Endothelial cell of umbilical vein (primary cell): Measurements from ENCODE around the gene MARK1. TPM values are rescaled to one million over a fixed set of nuclear protein-coding genes. Genes with fewer than 3 reads are reported as not detected.

Experiments
- BruUV-seq: library from RNA; stranded (reverse); fragments of 400-500 nt; replicated peaks from 2 replicates; lab custom pipeline; 2021; lab: Mats Ljungman, UMichigan
- CTCF ChIA-PET: fragments of 300-600, 350-600 bp; sonication (Branson Sonifier 250); formaldehyde crosslinking; loops from one replicate; lab custom pipeline; 2021; ENCODE audit warnings: antibody characterized with exemption, inconsistent platforms; lab: Charles Lee
- POLR2A ChIA-PET: fragments of 300-600, 350-600 bp; sonication (Branson Sonifier 250); formaldehyde crosslinking; loops from one replicate; lab custom pipeline; 2021; ENCODE audit warnings: antibody characterized with exemption, inconsistent platforms; lab: Charles Lee
- DNase-seq: peaks from one replicate; pipeline ENCODE4 v3.0.0-alpha.2; 2011; ENCODE audit warnings: low read depth, low spot score
- FAIRE-seq: peaks from 2 replicates; lab custom pipeline; 2011; peaks lifted over from hg19 to GRCh38; lab: Jason Lieb, UNC
- H2AFZ ChIP-seq: 2 replicates; pipeline ENCODE4 v1.6.0; 2012; ENCODE audit warnings: low read depth, low read length, control low read depth, inconsistent platforms
- H3K27ac ChIP-seq: 2 replicates; pipeline ENCODE4 v1.5.1; 2011; ENCODE audit warnings: low read depth, mild to moderate bottlenecking, control low read depth, low read length, moderate library complexity; ENCODE audit not compliant: insufficient read depth
- H3K27me3 ChIP-seq, 2 experiments: 2 replicates each; pipeline versions ENCODE4 v1.6.0 to v1.6.1; 2011; ENCODE audit warnings: low read length in 2 of 2, mixed read lengths in 1 of 2; ENCODE audit not compliant: control insufficient read depth in 2 of 2, insufficient read depth in 2 of 2
- H3K36me3 ChIP-seq, 2 experiments: 2 replicates in 1 of 2; 3 replicates in 1 of 2; pipeline ENCODE4 v1.5.1; 2011; ENCODE audit warnings: low read length in 2 of 2, mild to moderate bottlenecking in 1 of 2, moderate library complexity in 1 of 2; ENCODE audit not compliant: control insufficient read depth in 2 of 2, insufficient read depth in 2 of 2; ENCODE audit errors: extremely low read depth in 1 of 2
- H3K4me1 ChIP-seq: 3 replicates; pipeline ENCODE4 v1.5.1; 2011; ENCODE audit warnings: mild to moderate bottlenecking, low read length; ENCODE audit not compliant: control insufficient read depth, insufficient read depth; ENCODE audit errors: extremely low read depth
- H3K4me2 ChIP-seq: 2 replicates; pipeline ENCODE4 v1.6.1; 2011; ENCODE audit warnings: low read length, control low read depth, mixed read lengths; ENCODE audit not compliant: insufficient read depth
- H3K4me3 ChIP-seq, 3 experiments: fragments of 200-600 bp in 1 of 3; sonication (generic), shearing (Covaris generic) in 1 of 3; replicated peaks in 1 of 3; 2 replicates each; pipeline ENCODE4 v1.5.1; 2011 to 2016; ENCODE audit warnings: control low read depth in 3 of 3, low read length in 3 of 3, mild to moderate bottlenecking in 2 of 3, inconsistent platforms in 1 of 3, low read depth in 1 of 3, moderate library complexity in 1 of 3; ENCODE audit not compliant: insufficient read depth in 1 of 3
- H3K79me2 ChIP-seq: 2 replicates; pipeline ENCODE4 v1.6.0; 2012; ENCODE audit warnings: low read length, inconsistent platforms; ENCODE audit not compliant: control insufficient read depth, insufficient read depth
- H3K9ac ChIP-seq: replicated peaks from 2 replicates; pipeline ENCODE3; 2011; ENCODE audit warnings: low read length, control low read depth; ENCODE audit not compliant: insufficient read depth; ENCODE audit errors: extremely low read depth
- H3K9me1 ChIP-seq: replicated peaks from 3 replicates; pipeline ENCODE4 v1.6.0; 2011; ENCODE audit warnings: mild to moderate bottlenecking, low read length; ENCODE audit not compliant: control insufficient read depth, insufficient read depth; ENCODE audit errors: extremely low read depth
- H3K9me3 ChIP-seq: replicated peaks from 2 replicates; pipeline ENCODE4 v1.5.1; 2012; ENCODE audit warnings: low read length, inconsistent platforms; ENCODE audit not compliant: control insufficient read depth, insufficient read depth
- H4K20me1 ChIP-seq: replicated peaks from 2 replicates; pipeline ENCODE3; 2011; ENCODE audit warnings: mild to moderate bottlenecking, low read length; ENCODE audit not compliant: control insufficient read depth, insufficient read depth; ENCODE audit errors: extremely low read depth
- CTCF ChIP-seq, 2 donors: IDR thresholded peaks; 1 replicate in 1 of 2; 2 replicates in 1 of 2; pipeline ENCODE4 v1.5.1; 2011; ENCODE audit warnings: low read length in 2 of 2, mild to moderate bottlenecking in 2 of 2, moderate library complexity in 2 of 2, control low read depth in 1 of 2, inconsistent platforms in 1 of 2, low read depth in 1 of 2; ENCODE audit not compliant: insufficient read depth in 1 of 2; ENCODE audit errors: extremely low read depth in 1 of 2
- EZH2 ChIP-seq: IDR thresholded peaks from 2 replicates; pipeline ENCODE4 v1.6.1; 2012; ENCODE audit warnings: borderline replicate concordance, low read depth, mild to moderate bottlenecking, moderate library complexity, low read length, inconsistent platforms; ENCODE audit not compliant: severe bottlenecking
- FOS ChIP-seq: IDR thresholded peaks from 2 replicates; pipeline ENCODE4 v1.6.1; 2011; ENCODE audit warnings: mild to moderate bottlenecking, low read length, moderate library complexity, borderline replicate concordance; ENCODE audit not compliant: insufficient read depth
- GATA2 ChIP-seq: IDR thresholded peaks from 2 replicates; pipeline ENCODE4 v1.7.0; 2011; ENCODE audit warnings: low read depth, mild to moderate bottlenecking, moderate library complexity, mixed read lengths, low read length; ENCODE audit not compliant: insufficient read length, insufficient read depth
- JUN ChIP-seq: IDR thresholded peaks from 2 replicates; pipeline ENCODE4 v1.6.1; 2011; ENCODE audit warnings: borderline replicate concordance, low read depth; ENCODE audit not compliant: insufficient read length, insufficient read depth
- MAX ChIP-seq: IDR thresholded peaks from 2 replicates; pipeline ENCODE4 v1.6.1; 2011; ENCODE audit not compliant: insufficient read depth, insufficient read length
- MYC ChIP-seq: IDR thresholded peaks from one replicate; pipeline ENCODE4 v1.6.1; 2011; ENCODE audit warnings: mild to moderate bottlenecking, low read depth, low read length
- POLR2A ChIP-seq: IDR thresholded peaks from 2 replicates; pipeline ENCODE4 v1.6.1; 2012; ENCODE audit warnings: low read depth, mild to moderate bottlenecking, control low read depth, low read length
- POLR2AphosphoS5 ChIP-seq: IDR thresholded peaks from 2 replicates; pipeline ENCODE4 v1.6.1; 2012; ENCODE audit warnings: low read depth, mild to moderate bottlenecking, control low read depth, low read length, moderate library complexity; ENCODE audit not compliant: insufficient read depth
- dilution Hi-C: fragments of 300-500 bp; cut with MboI; formaldehyde crosslinking; loops from one replicate; pipeline ENCODE4 v1.15.0; 2019; ENCODE audit warnings: low sequenced_read_pairs; ENCODE audit not compliant: extremely low pct_ligation_motif_present
- intact Hi-C: fragments of 100-400 bp; cut with micrococcal nuclease; formaldehyde crosslinking; loops from one replicate; pipeline ENCODE4 v1.10.0; 2022
- polyA plus RNA-seq, 4 experiments: library from polyadenylated mRNA; depleted of rRNA in 3 of 4; stranded (reverse) in 3 of 4; unstranded in 1 of 4; fragments of >200 nt; gene quantifications; 2 replicates each; pipeline versions ENCODE4 v1.2.1 to v1.2.3, GENCODE V29; 2011 to 2012; ENCODE audit warnings: missing spikeins in 1 of 4
- total RNA-seq: library from RNA; stranded (reverse); gene quantifications from 2 replicates; pipeline ENCODE4 v1.2.3, GENCODE V29; 2021

The MARK1 gene
- total and polyA plus RNA-seq, 2 donors (not counting 3 experiments of a cell fraction or from before 2014, with no cell fraction given): 1.2 to 5.5 TPM

- Histone ChIP-seq H3K27ac (no peak overlapping the region), H3K4me2 (no peak overlapping the region), H3K4me1 (no peaks in the 10 kb centered on the region), H4K20me1 (no peaks in the 10 kb centered on the region), H2AFZ (no peak overlapping the region), H3K9me1 (no peaks in the 10 kb centered on the region), H3K9ac (no peak overlapping the region), H3K36me3 (peaks cover 0 to 4% of the 10 kb centered on the region in 2 experiments), H3K4me3 (no peak overlapping the region), H3K79me2 (no peaks in the 10 kb centered on the region), H3K9me3 (no peaks in the 10 kb centered on the region), H3K27me3 (no peaks in the 10 kb centered on the region)
- dilution Hi-C loops (no loop called here), intact Hi-C loops (no loop called here)
- ChIA-PET CTCF (interaction anchor here (1.1 to 2.2 kb wide), 3 partner anchors 10 to 75 kb away, joined by 3 to 19 read pairs (median 6); no protein-coding TSS in a partner anchor), POLR2A (no interaction called here)
- FAIRE-seq (no peak), DNase-seq (no peak)
- BruUV-seq: no TSS peak
- no peak for TF ChIP-seq EZH2
- TF ChIP-seq POLR2AphosphoS5: no peak
- no peak for TF ChIP-seq CTCF (IDR thresholded peaks at IDR 0.05; ENCODE audit: extremely low read depth in 1 of 2, insufficient read depth in 1 of 2, low read depth in 1 of 2, low read length in 2 of 2)
- no peak for TF ChIP-seq FOS
- TF ChIP-seq GATA2: no peak
- no peak for TF ChIP-seq POLR2A
- TF ChIP-seq MYC: no peak
- no peak for TF ChIP-seq JUN
- TF ChIP-seq MAX: no peak
Measured at GRCh38 chr1:220701974-220702373, 174.0 kb downstream of the MARK1 start.
